ENCODE data around the gene LRFN5. TPM values are rescaled to one million over a fixed set of nuclear protein-coding genes. Genes with fewer than 3 reads are reported as not detected.

The LRFN5 gene
- total RNA-seq, 1 experiment from 2014 or later, result 15.8 TPM

GRCh38 chr14:41773536-41774279 lies 167.0 kb downstream of the LRFN5 start:
- CTCF ChIA-PET, result no interaction called here
- peaks cover 12% of the 10 kb centered on the region; the same call in 1 of the 2 replicates for H3K9me3 Mint-ChIP-seq
- no peak overlapping the region for H3K27ac Mint-ChIP-seq
- DNase-seq (ENCODE audit: low spot score) (no peak), ATAC-seq (no peak)
- TF ChIP-seq ATF1 (CRISPR knock-in tag; IDR thresholded peaks at IDR 0.05), result no peak
- TF ChIP-seq ELF4 (CRISPR knock-in tag; IDR thresholded peaks at IDR 0.05; ENCODE audit: low read depth), result no peak
- no peak for TF ChIP-seq HMGXB4 (CRISPR knock-in tag; IDR thresholded peaks at IDR 0.05)
- TF ChIP-seq JAZF1 (CRISPR knock-in tag; IDR thresholded peaks at IDR 0.05), result no peak
- no peak for TF ChIP-seq FOXJ3 (CRISPR knock-in tag; IDR thresholded peaks at IDR 0.05; ENCODE audit: borderline replicate concordance)
- TF ChIP-seq ZSCAN18 (CRISPR knock-in tag; IDR thresholded peaks at IDR 0.05), result no peak
- TF ChIP-seq NR1H2 (CRISPR knock-in tag; IDR thresholded peaks at IDR 0.05), result no peak
- TF ChIP-seq ZMAT4 (CRISPR knock-in tag; IDR thresholded peaks at IDR 0.05), result no peak
- TF ChIP-seq, protein P1, sequence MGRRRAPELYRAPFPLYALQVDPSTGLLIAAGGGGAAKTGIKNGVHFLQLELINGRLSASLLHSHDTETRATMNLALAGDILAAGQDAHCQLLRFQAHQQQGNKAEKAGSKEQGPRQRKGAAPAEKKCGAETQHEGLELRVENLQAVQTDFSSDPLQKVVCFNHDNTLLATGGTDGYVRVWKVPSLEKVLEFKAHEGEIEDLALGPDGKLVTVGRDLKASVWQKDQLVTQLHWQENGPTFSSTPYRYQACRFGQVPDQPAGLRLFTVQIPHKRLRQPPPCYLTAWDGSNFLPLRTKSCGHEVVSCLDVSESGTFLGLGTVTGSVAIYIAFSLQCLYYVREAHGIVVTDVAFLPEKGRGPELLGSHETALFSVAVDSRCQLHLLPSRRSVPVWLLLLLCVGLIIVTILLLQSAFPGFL (CRISPR knock-in tag; IDR thresholded peaks at IDR 0.05; ENCODE audit: borderline replicate concordance), result no peak
- TF ChIP-seq ZNF281 (CRISPR knock-in tag; IDR thresholded peaks at IDR 0.05), result no peak
- TF ChIP-seq MXD4 (CRISPR knock-in tag; IDR thresholded peaks at IDR 0.05; ENCODE audit: borderline replicate concordance), result no peak
- no peak for TF ChIP-seq ESRRA (CRISPR knock-in tag; IDR thresholded peaks at IDR 0.05; ENCODE audit: borderline replicate concordance)
- no peak for TF ChIP-seq ZNF138 (CRISPR knock-in tag; conservative IDR thresholded peaks at IDR 0.05)
- no peak for TF ChIP-seq SMAD4 (CRISPR knock-in tag; IDR thresholded peaks at IDR 0.05)
- H3K27me3 Mint-ChIP-seq (ENCODE audit: low read depth), result no peaks in the 10 kb centered on the region
- H3K4me1 Mint-ChIP-seq, result no peaks in the 10 kb centered on the region
- POLR2A ChIA-PET, result no interaction called here
- H3K36me3 Mint-ChIP-seq, result no peaks in the 10 kb centered on the region
- H3K4me3 Mint-ChIP-seq, result no peak overlapping the region

GRCh38 chr14:41782511-41782910 lies 175.8 kb downstream of the LRFN5 start:
- ATAC-seq (no peak), DNase-seq (ENCODE audit: low spot score) (no peak)
- no peak overlapping the region for H3K4me3 Mint-ChIP-seq
- no peaks in the 10 kb centered on the region for H3K9me3 Mint-ChIP-seq
- H3K36me3 Mint-ChIP-seq, result no peaks in the 10 kb centered on the region
- ChIA-PET POLR2A (no interaction called here), CTCF (interaction anchor here (0.9 kb wide), 1 partner anchor 42 kb away, joined by 3 read pairs; no protein-coding TSS in a partner anchor)
- H3K27me3 Mint-ChIP-seq (ENCODE audit: low read depth), result no peaks in the 10 kb centered on the region
- H3K27ac Mint-ChIP-seq, result no peak overlapping the region
- no peaks in the 10 kb centered on the region for H3K4me1 Mint-ChIP-seq
- no peak for TF ChIP-seq IRF1 (CRISPR knock-in tag; IDR thresholded peaks at IDR 0.05)
- TF ChIP-seq CREM (CRISPR knock-in tag; IDR thresholded peaks at IDR 0.05), result no peak
- no peak for TF ChIP-seq GRHL2 (CRISPR knock-in tag; IDR thresholded peaks at IDR 0.05; ENCODE audit: insufficient replicate concordance, severe bottlenecking)
- TF ChIP-seq ATF1 (CRISPR knock-in tag; IDR thresholded peaks at IDR 0.05), result no peak
- TF ChIP-seq CDX4 (CRISPR knock-in tag; IDR thresholded peaks at IDR 0.05; ENCODE audit: borderline replicate concordance), result no peak
- TF ChIP-seq, protein P2, sequence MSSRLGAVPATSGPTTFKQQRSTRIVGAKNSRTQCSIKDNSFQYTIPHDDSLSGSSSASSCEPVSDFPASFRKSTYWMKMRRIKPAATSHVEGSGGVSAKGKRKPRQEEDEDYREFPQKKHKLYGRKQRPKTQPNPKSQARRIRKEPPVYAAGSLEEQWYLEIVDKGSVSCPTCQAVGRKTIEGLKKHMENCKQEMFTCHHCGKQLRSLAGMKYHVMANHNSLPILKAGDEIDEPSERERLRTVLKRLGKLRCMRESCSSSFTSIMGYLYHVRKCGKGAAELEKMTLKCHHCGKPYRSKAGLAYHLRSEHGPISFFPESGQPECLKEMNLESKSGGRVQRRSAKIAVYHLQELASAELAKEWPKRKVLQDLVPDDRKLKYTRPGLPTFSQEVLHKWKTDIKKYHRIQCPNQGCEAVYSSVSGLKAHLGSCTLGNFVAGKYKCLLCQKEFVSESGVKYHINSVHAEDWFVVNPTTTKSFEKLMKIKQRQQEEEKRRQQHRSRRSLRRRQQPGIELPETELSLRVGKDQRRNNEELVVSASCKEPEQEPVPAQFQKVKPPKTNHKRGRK (CRISPR knock-in tag; IDR thresholded peaks at IDR 0.05; ENCODE audit: borderline replicate concordance), result no peak
- TF ChIP-seq OVOL2 (CRISPR knock-in tag; IDR thresholded peaks at IDR 0.05; ENCODE audit: borderline replicate concordance), result no peak
- TF ChIP-seq ZNF396 (CRISPR knock-in tag; IDR thresholded peaks at IDR 0.05; ENCODE audit: borderline replicate concordance), result no peak
